Measurements from ENCODE around the gene C2CD4D.

Gene C2CD4D

GRCh38 chr1:151834239-151834638, 5.4 kb downstream of the C2CD4D start:
- DNase-seq (ENCODE audit: low read depth in 2 of 2): no peak

- no peak for DNase-seq (ENCODE audit: low read depth in 2 of 2)
Measured at GRCh38 chr1:151833172-151833900, 6.3 kb downstream of the C2CD4D start.

GRCh38 chr1:151832318-151832980, 7.2 kb downstream of the C2CD4D start:
- no peak for DNase-seq (ENCODE audit: low read depth in 2 of 2)

- DNase-seq (ENCODE audit: low read depth in 2 of 2): no peak
Measured at GRCh38 chr1:151831605-151832004, 8.0 kb downstream of the C2CD4D start, which contains the start of gene RORC. TSS of gene RORC (minus strand) at chr1:151831802. CDS start at chr1:151831764, 38 bp downstream.

GRCh38 chr1:151831256-151831591, 8.4 kb downstream of the C2CD4D start:
- DNase-seq (ENCODE audit: low read depth in 2 of 2): no peak

GRCh38 chr1:151830055-151830454, 9.6 kb downstream of the C2CD4D start:
- DNase-seq (ENCODE audit: low read depth in 2 of 2): no peak

- no peak for DNase-seq (ENCODE audit: low read depth in 2 of 2)
Measured at GRCh38 chr1:151829352-151830046, 10.1 kb downstream of the C2CD4D start.

- DNase-seq (ENCODE audit: low read depth in 2 of 2): no peak
Measured at GRCh38 chr1:151828921-151829320, 10.7 kb downstream of the C2CD4D start.

GRCh38 chr1:151827853-151828252, 11.8 kb downstream of the C2CD4D start:
- DNase-seq (ENCODE audit: low read depth in 2 of 2): no peak

GRCh38 chr1:151825751-151826660, 13.6 kb downstream of the C2CD4D start:
- no peak for DNase-seq (ENCODE audit: low read depth in 2 of 2)

- no peak for DNase-seq (ENCODE audit: low read depth in 2 of 2)
Measured at GRCh38 chr1:151825204-151825603, 14.4 kb downstream of the C2CD4D start.

GRCh38 chr1:151823175-151823574, 16.4 kb downstream of the C2CD4D start:
- no peak for DNase-seq (ENCODE audit: low read depth in 2 of 2)

- no peak for DNase-seq (ENCODE audit: low read depth in 2 of 2)
Measured at GRCh38 chr1:151822404-151822803, 17.2 kb downstream of the C2CD4D start.

GRCh38 chr1:151820940-151821339, 18.7 kb downstream of the C2CD4D start:
- no peak for DNase-seq (ENCODE audit: low read depth in 2 of 2)

- no peak for DNase-seq (ENCODE audit: low read depth in 2 of 2)
Measured at GRCh38 chr1:151819976-151820623, 19.5 kb downstream of the C2CD4D start.

GRCh38 chr1:151819227-151819835, 20.3 kb downstream of the C2CD4D start:
- DNase-seq (ENCODE audit: low read depth in 2 of 2): no peak

- no peak for DNase-seq (ENCODE audit: low read depth in 2 of 2)
Measured at GRCh38 chr1:151817353-151817730, 22.3 kb downstream of the C2CD4D start.

- DNase-seq (ENCODE audit: low read depth in 2 of 2): no peak
Measured at GRCh38 chr1:151816548-151817352, 22.9 kb downstream of the C2CD4D start.

- DNase-seq (ENCODE audit: low read depth in 2 of 2): no peak
Measured at GRCh38 chr1:151815716-151816327, 23.8 kb downstream of the C2CD4D start.
